NCI-H2029 treated with DMSO at 0.1 percent for 48 hours (cell line): Measurements from ENCODE around the gene BMPR2.

Experiments used
- DNase-seq: peaks from one replicate; lab custom pipeline; 2025; lab: John Stamatoyannopoulos, UW

The BMPR2 gene

GRCh38 chr2:202604699-202605098 lies 228.6 kb downstream of the BMPR2 start:
- DNase-seq, result no peak

- no peak for DNase-seq
Observed at GRCh38 chr2:202605174-202605573, 229.0 kb downstream of the BMPR2 start.

GRCh38 chr2:202608142-202608852 lies 232.2 kb downstream of the BMPR2 start:
- no peak for DNase-seq

GRCh38 chr2:202609381-202610145 lies 233.4 kb downstream of the BMPR2 start:
- no peak for DNase-seq

- no peak for DNase-seq
Observed at GRCh38 chr2:202610380-202610779, 234.3 kb downstream of the BMPR2 start.

GRCh38 chr2:202612145-202612544 lies 236.0 kb downstream of the BMPR2 start:
- DNase-seq, result no peak

GRCh38 chr2:202613479-202613878 lies 237.4 kb downstream of the BMPR2 start:
- DNase-seq, result no peak
